ENCODE measurements around the gene CMSS1. TPM values are rescaled to one million over a fixed set of nuclear protein-coding genes. Genes with fewer than 3 reads are reported as not detected.

Gene CMSS1
- total RNA-seq, 1 experiment from 2014 or later: 86.3 TPM

GRCh38 chr3:100081311-100081710, 263.6 kb downstream of the CMSS1 start:
- DNase-seq (ENCODE audit: low read depth, low spot score) (no peak), ATAC-seq (no peak)
- BruUV-seq (replicated peaks): no TSS peak
- in situ Hi-C loops (cut with HindIII; ENCODE audit: low pct_unique_long_range_greater_than_20kb, low sequenced_read_pairs): no loop called here
- ChIA-PET CTCF (no interaction called here), POLR2A (no interaction called here)
- no peaks in the 10 kb centered on the region for H3K9me3 ChIP-seq (ENCODE audit: control insufficient read depth, insufficient read depth, low read depth, low read length)
- H3K4me1 ChIP-seq (ENCODE audit: control insufficient read depth, insufficient read depth, low read length): no peaks in the 10 kb centered on the region; the same call in 1 of the 2 replicates
- intact Hi-C loops (cut with micrococcal nuclease; ENCODE audit: unreplicated experiment): no loop called here
- H3K27me3 ChIP-seq (ENCODE audit: control insufficient read depth, insufficient read depth, low read length): no peaks in the 10 kb centered on the region
- no peak overlapping the region for H3K27ac ChIP-seq (ENCODE audit: low read length)
- H3K4me3 ChIP-seq (ENCODE audit: low read depth in 2 of 2, low read length in 2 of 2): no peak overlapping the region
- no peaks in the 10 kb centered on the region for H3K36me3 ChIP-seq (ENCODE audit: control insufficient read depth, insufficient read depth, low read length)
- TF ChIP-seq TCF7L2 (IDR thresholded peaks at IDR 0.05; ENCODE audit: low read depth, low read length) (no peak), POLR2AphosphoS5 (IDR thresholded peaks at IDR 0.05; ENCODE audit: low read depth, low read length) (no peak), CTCF (IDR thresholded peaks at IDR 0.05) (no peak), REST (IDR thresholded peaks at IDR 0.05; ENCODE audit: insufficient read depth in 1 of 2, low read depth in 2 of 2, low read length in 1 of 2) (no peak), SIN3A (IDR thresholded peaks at IDR 0.05; ENCODE audit: borderline replicate concordance, insufficient read depth, low read depth, low read length) (no peak)

GRCh38 chr3:100081986-100082692, 264.5 kb downstream of the CMSS1 start:
- CTCF ChIA-PET: no interaction called here
- Histone ChIP-seq H3K27ac (ENCODE audit: low read length) (no peak overlapping the region), H3K9me3 (ENCODE audit: control insufficient read depth, insufficient read depth, low read depth, low read length) (no peaks in the 10 kb centered on the region), H3K4me1 (ENCODE audit: control insufficient read depth, insufficient read depth, low read length) (no peaks in the 10 kb centered on the region; the same call in 1 of the 2 replicates), H3K4me3 (ENCODE audit: low read depth in 2 of 2, low read length in 2 of 2) (no peak overlapping the region), H3K27me3 (ENCODE audit: control insufficient read depth, insufficient read depth, low read length) (no peaks in the 10 kb centered on the region), H3K36me3 (ENCODE audit: control insufficient read depth, insufficient read depth, low read length) (no peaks in the 10 kb centered on the region)
- in situ Hi-C loops (cut with HindIII; ENCODE audit: low pct_unique_long_range_greater_than_20kb, low sequenced_read_pairs) (no loop called here), intact Hi-C loops (cut with micrococcal nuclease; ENCODE audit: unreplicated experiment) (no loop called here)
- POLR2A ChIA-PET: no interaction called here
- no peak for ATAC-seq
- TF ChIP-seq SIN3A (IDR thresholded peaks at IDR 0.05; ENCODE audit: borderline replicate concordance, insufficient read depth, low read depth, low read length): no peak
- no TSS peak for BruUV-seq (replicated peaks)
- DNase-seq (ENCODE audit: low read depth, low spot score): no peak

- H3K4me1 ChIP-seq (ENCODE audit: control insufficient read depth, insufficient read depth, low read length): no peaks in the 10 kb centered on the region
- H3K27ac ChIP-seq (ENCODE audit: low read length): no peak overlapping the region
- H3K9me3 ChIP-seq (ENCODE audit: control insufficient read depth, insufficient read depth, low read depth, low read length): no peaks in the 10 kb centered on the region
- POLR2A ChIA-PET: no interaction called here
- H3K27me3 ChIP-seq (ENCODE audit: control insufficient read depth, insufficient read depth, low read length): no peaks in the 10 kb centered on the region
- in situ Hi-C loops (cut with HindIII; ENCODE audit: low pct_unique_long_range_greater_than_20kb, low sequenced_read_pairs): no loop called here
- no peak overlapping the region for H3K4me3 ChIP-seq (ENCODE audit: low read depth in 2 of 2, low read length in 2 of 2)
- no peaks in the 10 kb centered on the region for H3K36me3 ChIP-seq (ENCODE audit: control insufficient read depth, insufficient read depth, low read length)
- CTCF ChIA-PET: no interaction called here
- BruUV-seq (replicated peaks): no TSS peak
- ATAC-seq (no peak), DNase-seq (ENCODE audit: low read depth, low spot score) (no peak)
- intact Hi-C loops (cut with micrococcal nuclease; ENCODE audit: unreplicated experiment): no loop called here
- no peak for TF ChIP-seq POLR2AphosphoS5 (IDR thresholded peaks at IDR 0.05; ENCODE audit: low read depth, low read length)
- TF ChIP-seq CTCF (IDR thresholded peaks at IDR 0.05): no peak
- TF ChIP-seq REST (IDR thresholded peaks at IDR 0.05; ENCODE audit: insufficient read depth in 1 of 2, low read depth in 2 of 2, low read length in 1 of 2): no peak
- TF ChIP-seq SIN3A (IDR thresholded peaks at IDR 0.05; ENCODE audit: borderline replicate concordance, insufficient read depth, low read depth, low read length): no peak
- TF ChIP-seq TCF7L2 (IDR thresholded peaks at IDR 0.05; ENCODE audit: low read depth, low read length): no peak
Measured at GRCh38 chr3:100082714-100083113, 265.1 kb downstream of the CMSS1 start.
